Right cardiac atrium (tissue), 5 donors: Measurements from ENCODE around the gene RPS24. TPM values are rescaled to one million over a fixed set of nuclear protein-coding genes. Genes with fewer than 3 reads are reported as not detected.
"Not testable (repeated sequence)": the region's sequence is repeated elsewhere in the genome, so short reads cannot be mapped to it uniquely, and the experiment has no call there.

Source experiments
- ATAC-seq, 2 donors: fragments of 200-7000 bp; cut with Tn5 transposase; one replicate each; pipeline versions ENCODE4 v1.8.0 to v1.9.1; 2020; ENCODE audit warnings: moderate library complexity in 2 of 2, mild to moderate bottlenecking in 1 of 2
- DNase-seq, 3 donors: peaks; one replicate each; pipeline ENCODE4 v3.0.0-alpha.2; 2020
- H3K27ac ChIP-seq: one replicate; pipeline ENCODE4 v1.5.1; 2013; ENCODE audit warnings: mild to moderate bottlenecking, low read length, control low read depth, moderate library complexity
- H3K27me3 ChIP-seq: one replicate; pipeline ENCODE4 v1.6.1; 2013; ENCODE audit not compliant: control insufficient read depth, insufficient read depth
- H3K4me1 ChIP-seq: one replicate; pipeline ENCODE4 v1.6.1; 2013; ENCODE audit warnings: low read length; ENCODE audit not compliant: control insufficient read depth, insufficient read depth
- H3K4me3 ChIP-seq: one replicate; pipeline ENCODE4 v1.5.1; 2013; ENCODE audit warnings: low read length, control low read depth
- H3K9me3 ChIP-seq: one replicate; pipeline ENCODE4 v1.6.1; 2013; ENCODE audit warnings: low read length; ENCODE audit not compliant: control insufficient read depth
- WGBS: extraction: QIAGEN DNeasy Blood & Tissue Kit; methylation state at CpG from one replicate; pipeline ENCODE4 v1.1.7; 2013; 5-methylcytosine and 5-hydroxymethylcytosine counted together
- intact Hi-C, 4 donors: fragments of 100-400 bp; cut with DNase I; formaldehyde crosslinking; loops; one replicate each; pipeline versions ENCODE4 v1.11.0 to v1.14.0; 2022 to 2023
- polyA plus RNA-seq: library from polyadenylated mRNA; stranded (reverse); fragments of 200-250 nt; gene quantifications from one replicate; pipeline ENCODE4 v1.2.3, GENCODE V29; 2013
- total RNA-seq, 4 donors: library from RNA; stranded (reverse); fragmentation: NEBNext Ultra II Directional; extraction: Animal tissue kit (Norgen Biotek cat#: 25700); gene quantifications; one replicate each; pipeline ENCODE4 v1.2.1, GENCODE V29; 2021
- donor health status: healthy with polysubstance abuse.
- donor health status: DM: no; HTN: yes; CAD: no.
- donor health status: DM: no; HTN: no; CAD: no.
- donor health status: DM: no; HTN: yes; CAD: no; lungs with severe emphysema.
- donor health status: DM: yes; HTN: yes; CAD: no.

RPS24 gene
- total and polyA plus RNA-seq, 5 donors = 825 to 3,122 (median 976) TPM

DNA sequence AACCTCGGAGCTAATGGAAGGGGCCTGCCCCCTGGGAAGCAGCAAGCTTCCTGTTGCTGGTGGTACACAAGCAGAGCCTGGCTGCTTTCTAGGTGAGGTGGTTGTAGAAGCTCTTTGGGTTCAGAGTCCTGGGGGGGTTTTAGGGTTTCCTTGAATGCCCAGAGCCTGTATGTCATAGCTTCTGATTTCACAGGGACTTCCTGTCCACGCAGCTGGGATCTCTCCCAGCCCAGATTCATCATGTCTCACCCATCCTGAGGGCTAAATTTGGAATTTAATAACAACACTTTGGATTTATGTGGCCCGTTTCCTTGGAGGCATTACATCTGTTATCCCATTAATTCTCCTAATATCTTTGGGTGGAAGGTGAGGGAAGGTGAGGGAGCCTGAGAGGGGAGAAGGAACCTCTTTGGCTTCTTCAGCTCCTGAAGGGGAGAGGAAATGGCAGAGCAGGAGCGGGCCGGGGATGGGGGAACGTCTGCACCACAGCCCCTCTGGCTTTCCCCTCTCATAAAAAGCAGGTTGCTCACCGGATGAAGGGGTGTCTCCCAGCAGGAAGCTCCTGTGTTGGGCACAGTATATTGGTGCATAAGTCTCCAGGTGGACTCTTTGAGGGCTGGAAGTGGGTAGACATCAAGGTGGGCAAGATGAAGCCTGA lies 19.7 kb downstream of the RPS24 start:
- Histone ChIP-seq H3K4me3 (no peak overlapping the region), H3K27ac (no peak overlapping the region), H3K4me1 (no peaks in the 10 kb centered on the region), H3K27me3 (no peaks in the 10 kb centered on the region), H3K9me3 (no peaks in the 10 kb centered on the region)
- 59% methylated on average over 7 of the region's 7 CpGs for WGBS
- DNase-seq (no peak), ATAC-seq (no peak)
- intact Hi-C loops = no loop called here

DNA sequence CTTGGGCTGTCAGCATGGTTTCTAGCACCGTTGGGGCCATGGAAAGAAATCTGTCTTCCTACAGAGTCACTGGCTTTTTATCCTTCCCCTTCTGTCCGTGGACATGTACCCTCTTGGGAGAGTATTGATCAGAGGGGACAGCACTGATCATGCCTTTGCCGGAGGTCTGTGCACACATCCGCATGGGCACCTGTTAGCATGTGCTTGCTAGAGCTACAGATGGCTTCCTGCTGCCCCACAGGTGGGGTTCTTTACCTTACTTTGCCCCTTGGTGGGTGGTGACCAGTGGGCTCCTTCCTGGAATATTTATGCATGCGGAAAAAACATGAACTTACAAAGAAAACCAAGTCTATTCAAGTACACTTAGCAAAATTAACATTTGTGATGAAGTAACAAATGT lies 24.9 kb downstream of the RPS24 start:
- no peaks in the 10 kb centered on the region for H3K27me3 ChIP-seq
- intact Hi-C loops = no loop called here
- H3K4me1 ChIP-seq = no peaks in the 10 kb centered on the region
- DNase-seq = no peak
- no peaks in the 10 kb centered on the region for H3K9me3 ChIP-seq
- no peak overlapping the region for H3K4me3 ChIP-seq
- no peak for ATAC-seq
- no peak overlapping the region for H3K27ac ChIP-seq
- WGBS = 72% methylated on average over 5 of the region's 5 CpGs

DNA sequence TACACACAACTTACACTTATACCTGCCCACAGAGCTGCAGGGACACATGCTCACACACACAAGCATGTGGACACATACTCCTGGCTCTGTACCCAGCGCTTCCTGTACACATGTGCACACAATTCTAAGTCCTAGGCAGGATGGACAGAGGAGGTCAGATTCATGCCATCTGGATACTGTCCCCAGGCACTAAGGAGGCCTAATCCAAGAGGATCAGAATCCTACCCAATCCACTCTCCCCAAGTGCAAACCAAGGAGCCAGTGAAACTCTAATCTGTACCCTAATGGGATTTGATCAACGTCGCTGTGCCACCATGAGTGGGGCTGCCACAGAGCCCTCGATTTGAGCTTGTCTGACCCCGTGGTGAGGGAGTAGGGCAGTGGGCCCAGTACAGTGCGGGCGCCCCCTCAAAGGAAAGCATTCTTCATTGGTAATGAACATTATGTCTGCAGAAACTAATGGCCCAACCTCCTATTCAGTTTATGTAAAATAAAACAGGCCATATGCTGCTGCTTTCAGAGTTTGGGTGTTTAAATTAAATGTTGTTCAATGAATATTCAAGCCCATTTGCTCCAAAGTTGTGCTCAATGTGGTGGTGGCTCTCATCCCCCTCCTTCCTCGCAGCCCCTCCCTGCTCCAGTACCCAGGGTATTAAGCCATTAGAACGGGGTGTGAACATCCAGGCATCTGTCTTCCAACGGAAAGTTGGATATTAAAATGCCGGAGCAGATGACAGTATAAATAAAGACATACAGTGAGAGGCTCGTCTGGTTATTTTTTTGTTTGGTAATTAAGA lies 26.4 kb downstream of the RPS24 start:
- Histone ChIP-seq H3K9me3 (no peaks in the 10 kb centered on the region), H3K4me3 (no peak overlapping the region), H3K27ac (no peak overlapping the region), H3K4me1 (no peaks in the 10 kb centered on the region), H3K27me3 (no peaks in the 10 kb centered on the region)
- DNase-seq (no peak), ATAC-seq (no peak)
- 83% methylated on average over 12 of the region's 12 CpGs for WGBS
- intact Hi-C loops = no loop called here

DNA sequence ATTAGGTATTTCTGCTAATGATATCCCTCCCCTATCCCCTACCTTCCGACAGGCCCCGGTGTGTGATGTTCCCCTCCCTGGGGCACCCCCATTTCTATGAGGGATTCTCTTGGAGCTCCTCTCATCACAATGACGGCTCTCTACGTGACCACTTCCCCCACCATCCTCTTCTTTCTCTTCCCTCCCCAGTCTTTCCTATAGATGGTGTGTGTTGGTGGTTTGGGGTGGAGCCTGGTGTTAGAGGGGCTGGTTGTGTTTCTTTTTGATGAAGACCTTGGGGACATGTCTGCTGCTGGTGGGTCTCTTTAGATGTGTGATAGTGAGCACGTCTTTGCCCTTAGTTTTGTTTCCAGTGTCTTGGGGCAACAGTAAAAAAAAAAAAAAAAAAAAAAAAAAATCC lies 28.6 kb downstream of the RPS24 start:
- Histone ChIP-seq H3K27me3 (no peaks in the 10 kb centered on the region), H3K4me3 (no peak overlapping the region), H3K27ac (no peak overlapping the region), H3K4me1 (no peaks in the 10 kb centered on the region), H3K9me3 (no peaks in the 10 kb centered on the region)
- 77% methylated on average over 5 of the region's 5 CpGs for WGBS
- ATAC-seq = no peak
- no peak for DNase-seq
- intact Hi-C loops = no loop called here

DNA sequence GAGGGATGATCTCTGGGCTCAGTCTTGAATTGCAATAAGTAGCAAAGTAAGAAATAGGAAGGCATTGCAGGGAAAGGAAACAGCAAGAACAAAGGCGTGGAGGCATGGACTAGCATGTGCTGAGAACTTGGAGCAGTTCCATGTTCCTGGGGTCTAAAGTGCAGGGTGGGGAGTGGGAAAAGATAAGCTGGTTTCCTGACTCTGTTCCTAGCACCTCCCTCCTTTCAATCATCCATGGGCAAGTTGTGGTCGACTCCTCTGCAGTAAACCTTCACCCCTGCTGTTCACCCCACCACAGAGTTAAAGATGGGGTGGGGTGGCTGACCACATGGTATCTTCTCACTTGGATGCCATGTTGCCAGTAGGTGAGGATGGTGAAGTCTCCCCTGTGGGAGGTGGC lies 29.6 kb downstream of the RPS24 start:
- Histone ChIP-seq H3K4me3 (no peak overlapping the region), H3K27me3 (no peaks in the 10 kb centered on the region), H3K27ac (no peak overlapping the region), H3K4me1 (no peaks in the 10 kb centered on the region), H3K9me3 (no peaks in the 10 kb centered on the region)
- 51% methylated on average over 2 of the region's 2 CpGs for WGBS
- intact Hi-C loops = no loop called here
- no peak for DNase-seq
- no peak for ATAC-seq

DNA sequence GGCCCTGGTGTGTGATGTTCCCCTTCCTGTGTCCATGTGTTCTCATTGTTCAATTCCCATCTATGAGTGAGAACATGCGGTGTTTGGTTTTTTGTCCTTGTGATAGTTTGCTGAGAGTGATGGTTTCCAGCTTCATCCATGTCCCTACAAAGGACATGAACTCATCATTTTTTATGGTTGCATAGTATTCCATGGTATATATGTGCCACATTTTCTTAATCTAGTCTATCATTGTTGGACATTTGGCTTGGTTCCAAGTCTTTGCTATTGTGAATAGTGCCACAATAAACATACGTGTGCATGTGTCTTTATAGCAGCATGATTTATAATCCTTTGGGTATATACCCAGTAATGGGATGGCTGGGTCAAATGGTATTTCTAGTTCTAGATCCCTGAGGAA lies 31.3 kb downstream of the RPS24 start:
- H3K27me3 ChIP-seq, H3K4me1 ChIP-seq, H3K27ac ChIP-seq, H3K4me3 ChIP-seq, intact Hi-C loops, H3K9me3 ChIP-seq, ATAC-seq, DNase-seq: not testable (repeated sequence)
- no CpG with 5 or more reads among the region's 2 CpGs for WGBS

DNA sequence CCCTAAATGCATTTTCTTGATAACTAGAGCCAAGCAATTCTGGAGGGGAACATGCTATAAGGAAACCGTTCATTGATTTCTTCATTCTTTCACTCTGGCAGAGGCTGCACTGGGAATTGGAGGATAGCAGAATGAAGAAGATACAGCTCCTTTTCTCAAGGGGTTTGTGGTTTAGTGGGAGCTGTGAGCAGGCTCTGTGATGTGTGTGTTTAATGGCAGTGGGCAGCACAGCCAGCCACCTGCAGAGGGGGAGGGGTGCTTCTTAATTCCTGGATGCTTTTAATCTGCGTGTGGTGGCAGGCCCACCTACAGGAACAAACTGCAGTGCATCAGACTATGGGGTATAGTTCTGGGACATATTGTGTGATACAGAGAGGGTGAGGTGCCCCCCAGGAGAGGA lies 31.9 kb downstream of the RPS24 start:
- intact Hi-C loops = no loop called here
- WGBS = 86% methylated on average over 2 of the region's 2 CpGs
- no peaks in the 10 kb centered on the region for H3K9me3 ChIP-seq
- H3K4me3 ChIP-seq = no peak overlapping the region
- DNase-seq = no peak
- H3K27ac ChIP-seq = no peak overlapping the region
- no peak for ATAC-seq
- no peaks in the 10 kb centered on the region for H3K4me1 ChIP-seq
- H3K27me3 ChIP-seq = no peaks in the 10 kb centered on the region

DNA sequence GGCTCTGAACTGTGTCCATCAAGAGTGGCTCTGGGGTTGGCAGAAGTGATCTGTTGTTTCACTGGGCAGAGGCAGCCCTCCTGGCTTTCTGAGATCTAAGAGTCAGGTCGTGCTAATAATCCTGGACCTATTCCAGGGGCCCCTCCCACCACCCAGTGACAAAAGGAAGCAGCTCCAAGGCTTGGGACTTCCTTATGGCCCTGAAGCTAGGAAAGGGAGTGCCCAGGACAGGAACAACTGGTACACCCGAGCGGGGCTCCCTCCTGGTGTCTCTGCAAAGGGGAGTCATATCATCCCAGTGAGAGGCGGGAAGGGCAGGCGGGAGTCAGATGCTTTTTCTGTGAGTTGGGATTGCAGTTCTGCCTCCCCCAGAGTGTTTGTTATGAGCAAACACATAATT lies 32.3 kb downstream of the RPS24 start:
- intact Hi-C loops = no loop called here
- Histone ChIP-seq H3K4me1 (no peaks in the 10 kb centered on the region), H3K9me3 (no peaks in the 10 kb centered on the region), H3K27ac (no peak overlapping the region), H3K27me3 (no peaks in the 10 kb centered on the region), H3K4me3 (no peak overlapping the region)
- no peak for DNase-seq
- peak in 1 of 2 donors; percentile 31 for ATAC-seq
- WGBS = 65% methylated on average over 5 of the region's 5 CpGs

DNA sequence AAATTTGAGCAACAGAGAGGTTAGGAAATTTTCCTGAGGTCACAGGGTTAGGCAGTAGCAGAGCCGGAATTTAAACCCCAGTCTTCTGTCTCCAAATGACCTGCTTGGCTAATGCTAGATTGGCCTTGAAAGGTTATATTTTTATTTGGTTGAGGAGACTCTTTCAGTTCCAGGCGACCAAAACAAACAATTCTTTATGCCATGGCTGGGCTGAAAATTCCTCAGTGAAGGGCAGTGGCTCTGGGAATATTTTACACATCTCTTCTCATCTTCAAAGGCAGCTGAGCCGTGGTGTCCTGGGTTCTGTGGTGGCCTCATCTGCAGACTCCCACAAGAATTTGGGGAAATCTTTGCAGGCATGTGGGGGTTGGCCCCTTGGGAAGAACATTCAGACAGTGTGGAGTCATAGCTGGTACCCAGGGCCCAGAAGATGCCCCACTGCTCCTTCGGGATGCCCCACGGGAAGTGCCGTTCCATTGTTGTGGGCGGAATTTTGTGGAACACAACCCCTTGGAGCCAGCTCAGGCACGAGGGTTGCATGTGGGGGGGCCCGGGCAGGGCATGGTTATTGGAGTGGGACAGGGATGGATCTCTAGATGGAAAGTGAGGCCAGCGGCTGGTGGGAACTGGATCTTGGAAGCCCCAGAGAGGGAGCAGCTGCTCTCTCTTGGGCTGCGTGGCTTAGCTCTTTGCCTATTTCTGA lies 33.2 kb downstream of the RPS24 start:
- intact Hi-C loops = no loop called here
- H3K4me1 ChIP-seq = peaks cover 1% of the 10 kb centered on the region
- DNase-seq (no peak), ATAC-seq (no peak)
- no peak overlapping the region for H3K4me3 ChIP-seq
- H3K27me3 ChIP-seq = no peaks in the 10 kb centered on the region
- H3K9me3 ChIP-seq = no peaks in the 10 kb centered on the region
- H3K27ac ChIP-seq = no peak overlapping the region
- WGBS = 84% methylated on average over 11 of the region's 11 CpGs

DNA sequence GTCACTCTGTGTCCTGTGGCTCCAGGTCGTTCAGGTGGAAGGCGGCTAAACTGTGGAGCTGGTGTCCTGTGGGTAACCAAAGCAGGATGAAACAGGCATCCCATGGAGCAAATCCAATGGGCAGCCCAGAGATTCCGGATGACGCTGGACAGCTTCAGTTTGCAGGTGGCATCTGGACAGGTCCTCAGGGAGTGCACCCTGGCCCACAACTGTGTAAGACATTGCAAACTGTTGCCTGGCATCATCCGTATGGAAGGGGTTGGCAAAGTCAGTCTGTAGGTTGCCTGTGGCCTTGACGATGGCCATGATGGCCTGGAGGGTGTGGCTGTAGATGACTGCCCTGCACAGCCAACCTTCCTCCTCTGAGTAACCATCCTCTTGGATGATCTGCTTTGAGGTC lies 35.5 kb downstream of the RPS24 start:
- H3K4me1 ChIP-seq = peaks cover 2% of the 10 kb centered on the region
- 96% methylated on average over 6 of the region's 6 CpGs for WGBS
- no peak overlapping the region for H3K27ac ChIP-seq
- intact Hi-C loops = no loop called here
- no peak overlapping the region for H3K4me3 ChIP-seq
- ATAC-seq (no peak), DNase-seq (no peak)
- H3K27me3 ChIP-seq = no peaks in the 10 kb centered on the region
- H3K9me3 ChIP-seq = no peaks in the 10 kb centered on the region

DNA sequence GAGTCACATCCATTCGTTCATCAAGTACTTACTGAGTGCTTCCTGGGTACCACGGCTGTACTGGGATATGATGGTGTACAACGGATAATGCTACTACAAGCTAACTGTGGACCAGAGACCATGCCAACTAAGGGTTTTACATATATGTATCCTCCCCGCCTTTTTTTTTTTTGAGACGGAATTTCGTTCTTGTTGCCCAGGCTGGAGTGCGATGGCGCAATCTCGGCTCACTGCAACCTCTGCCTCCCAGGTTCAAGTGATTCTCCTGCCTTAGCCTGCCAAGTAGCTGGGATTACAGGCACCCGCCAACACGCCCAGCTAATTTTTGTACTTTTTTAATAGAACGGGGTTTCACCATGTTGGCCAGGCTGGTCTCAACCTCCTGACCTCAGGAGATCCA lies 36.4 kb downstream of the RPS24 start:
- H3K4me3 ChIP-seq, H3K9me3 ChIP-seq, H3K27me3 ChIP-seq, H3K27ac ChIP-seq, H3K4me1 ChIP-seq, DNase-seq, ATAC-seq: not testable (repeated sequence)
- intact Hi-C loops = loop anchor here in 1 of 4 donors (10.0 kb wide), 1 partner anchor 115 kb away; no protein-coding TSS in a partner anchor
- WGBS = 92% methylated on average over 12 of the region's 12 CpGs
